ENCODE measurements around the gene ATOX1. TPM values are rescaled to one million over a fixed set of nuclear protein-coding genes. Genes with fewer than 3 reads are reported as not detected.

The ATOX1 gene
- total and polyA plus RNA-seq, 2 of the 13 experiments (the other 11 are each of a cell fraction or from before 2014, with no cell fraction given): 62.4 to 124 TPM

GRCh38 chr5:151703227-151703626, 55.2 kb downstream of the ATOX1 start:
- Histone ChIP-seq H3K36me3 (replicated peaks in 1 of 2; ENCODE audit: control insufficient read depth in 1 of 2, insufficient read depth in 2 of 2, low read length in 2 of 2) (no peaks in the 10 kb centered on the region), H3K4me3 (replicated peaks in 1 of 3; ENCODE audit: insufficient read depth in 1 of 3, low read depth in 2 of 3, low read length in 3 of 3) (no peak overlapping the region), H3K9me3 (ENCODE audit: low read length) (no peaks in the 10 kb centered on the region), H3K4me1 (ENCODE audit: insufficient read depth, low read length) (peaks cover 62% of the 10 kb centered on the region), H3K27me3 (ENCODE audit: control insufficient read depth in 1 of 2, insufficient read depth in 2 of 2, low read length in 2 of 2) (no peaks in the 10 kb centered on the region), H3K79me2 (ENCODE audit: insufficient read depth, low read length) (no peaks in the 10 kb centered on the region), H4K20me1 (ENCODE audit: insufficient read depth, low read length) (no peaks in the 10 kb centered on the region), H3K9ac (ENCODE audit: insufficient read depth, low read depth, low read length) (no peak overlapping the region), H3K27ac (ENCODE audit: extremely low read length, insufficient read depth, low read length) (no peak overlapping the region), H3K4me2 (ENCODE audit: low read depth, low read length) (no peak overlapping the region), H2AFZ (ENCODE audit: low read length) (no peak overlapping the region)
- ChIA-PET CTCF (ENCODE audit: low intra/inter-chr PET ratio, low total read pairs) (no interaction called here), POLR2A (interaction anchor here (2.4 kb wide), 1 partner anchor 9 kb away, joined by 11 read pairs; no protein-coding TSS in a partner anchor)
- TF ChIP-seq PAX8 (CRISPR knock-in tag; IDR thresholded peaks at IDR 0.05; ENCODE audit: borderline replicate concordance) (no peak), ZNF768 (CRISPR knock-in tag; IDR thresholded peaks at IDR 0.05) (no peak), ZNF256 (CRISPR knock-in tag; conservative IDR thresholded peaks at IDR 0.05) (no peak), ARHGAP35 (CRISPR knock-in tag; IDR thresholded peaks at IDR 0.05; ENCODE audit: borderline replicate concordance) (no peak), E2F1 (CRISPR knock-in tag; IDR thresholded peaks at IDR 0.05) (no peak), CEBPG (CRISPR knock-in tag; IDR thresholded peaks at IDR 0.05) (no peak), ZSCAN30 (CRISPR knock-in tag; IDR thresholded peaks at IDR 0.05) (no peak), TBP (CRISPR knock-in tag; IDR thresholded peaks at IDR 0.05) (no peak), CENPX (CRISPR knock-in tag; IDR thresholded peaks at IDR 0.05) (no peak), MAX (IDR thresholded peaks at IDR 0.05) (no peak), CBX2 (IDR thresholded peaks at IDR 0.05; ENCODE audit: low read depth, low read length) (no peak), CBX2 (CRISPR knock-in tag; IDR thresholded peaks at IDR 0.05; ENCODE audit: low read depth) (no peak)
- TF ChIP-seq, protein P1, sequence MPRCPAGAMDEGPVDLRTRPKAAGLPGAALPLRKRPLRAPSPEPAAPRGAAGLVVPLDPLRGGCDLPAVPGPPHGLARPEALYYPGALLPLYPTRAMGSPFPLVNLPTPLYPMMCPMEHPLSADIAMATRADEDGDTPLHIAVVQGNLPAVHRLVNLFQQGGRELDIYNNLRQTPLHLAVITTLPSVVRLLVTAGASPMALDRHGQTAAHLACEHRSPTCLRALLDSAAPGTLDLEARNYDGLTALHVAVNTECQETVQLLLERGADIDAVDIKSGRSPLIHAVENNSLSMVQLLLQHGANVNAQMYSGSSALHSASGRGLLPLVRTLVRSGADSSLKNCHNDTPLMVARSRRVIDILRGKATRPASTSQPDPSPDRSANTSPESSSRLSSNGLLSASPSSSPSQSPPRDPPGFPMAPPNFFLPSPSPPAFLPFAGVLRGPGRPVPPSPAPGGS (CRISPR knock-in tag; IDR thresholded peaks at IDR 0.05): no peak
- TF ChIP-seq, protein P2, sequence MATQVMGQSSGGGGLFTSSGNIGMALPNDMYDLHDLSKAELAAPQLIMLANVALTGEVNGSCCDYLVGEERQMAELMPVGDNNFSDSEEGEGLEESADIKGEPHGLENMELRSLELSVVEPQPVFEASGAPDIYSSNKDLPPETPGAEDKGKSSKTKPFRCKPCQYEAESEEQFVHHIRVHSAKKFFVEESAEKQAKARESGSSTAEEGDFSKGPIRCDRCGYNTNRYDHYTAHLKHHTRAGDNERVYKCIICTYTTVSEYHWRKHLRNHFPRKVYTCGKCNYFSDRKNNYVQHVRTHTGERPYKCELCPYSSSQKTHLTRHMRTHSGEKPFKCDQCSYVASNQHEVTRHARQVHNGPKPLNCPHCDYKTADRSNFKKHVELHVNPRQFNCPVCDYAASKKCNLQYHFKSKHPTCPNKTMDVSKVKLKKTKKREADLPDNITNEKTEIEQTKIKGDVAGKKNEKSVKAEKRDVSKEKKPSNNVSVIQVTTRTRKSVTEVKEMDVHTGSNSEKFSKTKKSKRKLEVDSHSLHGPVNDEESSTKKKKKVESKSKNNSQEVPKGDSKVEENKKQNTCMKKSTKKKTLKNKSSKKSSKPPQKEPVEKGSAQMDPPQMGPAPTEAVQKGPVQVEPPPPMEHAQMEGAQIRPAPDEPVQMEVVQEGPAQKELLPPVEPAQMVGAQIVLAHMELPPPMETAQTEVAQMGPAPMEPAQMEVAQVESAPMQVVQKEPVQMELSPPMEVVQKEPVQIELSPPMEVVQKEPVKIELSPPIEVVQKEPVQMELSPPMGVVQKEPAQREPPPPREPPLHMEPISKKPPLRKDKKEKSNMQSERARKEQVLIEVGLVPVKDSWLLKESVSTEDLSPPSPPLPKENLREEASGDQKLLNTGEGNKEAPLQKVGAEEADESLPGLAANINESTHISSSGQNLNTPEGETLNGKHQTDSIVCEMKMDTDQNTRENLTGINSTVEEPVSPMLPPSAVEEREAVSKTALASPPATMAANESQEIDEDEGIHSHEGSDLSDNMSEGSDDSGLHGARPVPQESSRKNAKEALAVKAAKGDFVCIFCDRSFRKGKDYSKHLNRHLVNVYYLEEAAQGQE (IDR thresholded peaks at IDR 0.05; ENCODE audit: borderline replicate concordance in 1 of 2, low read depth in 1 of 2, low read length in 2 of 2): no peak
- TF ChIP-seq, protein P3, sequence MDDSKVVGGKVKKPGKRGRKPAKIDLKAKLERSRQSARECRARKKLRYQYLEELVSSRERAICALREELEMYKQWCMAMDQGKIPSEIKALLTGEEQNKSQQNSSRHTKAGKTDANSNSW (CRISPR knock-in tag; IDR thresholded peaks at IDR 0.05; ENCODE audit: borderline replicate concordance): no peak
- no TSS peak for BruUV-seq (replicated peaks)
- in situ Hi-C loops (cut with HindIII; ENCODE audit: extremely low pct_ligation_motif_present, low pct_unique_long_range_greater_than_20kb): no loop called here
- no peak for DNase-seq (ENCODE audit: low spot score)
- WGBS (ENCODE audit: low lambda C conversion rate): 45% methylated on average over 1 of the region's 1 CpG
- peak; percentile 22; the same call in 2 of the 3 replicates for ATAC-seq
- intact Hi-C loops (cut with micrococcal nuclease; ENCODE audit: unreplicated experiment): no loop called here
- no peak for FAIRE-seq

Data from HepG2 (cell line).